ENCODE results near the gene AGFG2. TPM values are rescaled to one million over a fixed set of nuclear protein-coding genes. Genes with fewer than 3 reads are reported as not detected.
"Not testable (repeated sequence)": the region's sequence is repeated elsewhere in the genome, so short reads cannot be mapped to it uniquely, and the experiment has no call there.

The AGFG2 gene
- polyA plus RNA-seq, 4 donors, result 10.8 to 17.7 (median 14.3) TPM

- no peak for DNase-seq (ENCODE audit: low read depth in 4 of 4, low spot score in 2 of 4)
Measured at GRCh38 chr7:100519580-100519979, 19.4 kb upstream of the AGFG2 start.

GRCh38 chr7:100520138-100520537, 18.9 kb upstream of the AGFG2 start:
- DNase-seq (ENCODE audit: low read depth in 4 of 4, low spot score in 2 of 4), result no peak

GRCh38 chr7:100521076-100521475, 17.9 kb upstream of the AGFG2 start:
- DNase-seq (ENCODE audit: low read depth in 4 of 4, low spot score in 2 of 4), result no peak

DNA sequence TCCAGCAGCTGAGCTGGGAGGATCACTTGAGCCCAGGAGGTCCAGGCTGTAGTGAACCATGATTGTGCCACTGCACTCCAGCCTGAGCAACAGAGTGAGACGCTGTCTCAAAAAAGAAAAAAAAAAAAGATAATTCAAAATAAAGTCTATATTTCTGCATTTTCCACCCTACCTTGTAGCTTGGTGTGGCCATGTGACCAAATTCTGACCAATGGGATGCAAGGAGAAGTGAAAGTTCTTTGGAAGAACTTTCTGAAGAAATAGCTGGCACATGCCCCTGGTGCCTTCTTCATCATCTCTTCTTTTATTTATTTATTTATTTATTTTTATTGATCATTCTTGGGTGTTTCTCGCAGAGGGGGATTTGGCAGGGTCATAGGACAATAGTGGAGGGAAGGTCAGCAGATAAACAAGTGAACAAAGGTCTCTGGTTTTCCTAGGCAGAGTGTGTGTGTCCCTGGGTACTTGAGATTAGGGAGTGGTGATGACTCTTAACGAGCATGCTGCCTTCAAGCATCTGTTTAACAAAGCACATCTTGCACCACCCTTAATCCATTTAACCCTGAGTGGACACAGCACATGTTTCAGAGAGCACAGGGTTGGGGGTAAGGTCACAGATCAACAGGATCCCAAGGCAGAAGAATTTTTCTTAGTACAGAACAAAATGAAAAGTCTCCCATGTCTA, 17.0 kb upstream of the AGFG2 start:
- not testable (repeated sequence) for DNase-seq (ENCODE audit: low read depth in 4 of 4, low spot score in 2 of 4)

GRCh38 chr7:100523192-100523591, 15.8 kb upstream of the AGFG2 start:
- DNase-seq (ENCODE audit: low read depth in 4 of 4, low spot score in 2 of 4), result not testable (repeated sequence)

DNA sequence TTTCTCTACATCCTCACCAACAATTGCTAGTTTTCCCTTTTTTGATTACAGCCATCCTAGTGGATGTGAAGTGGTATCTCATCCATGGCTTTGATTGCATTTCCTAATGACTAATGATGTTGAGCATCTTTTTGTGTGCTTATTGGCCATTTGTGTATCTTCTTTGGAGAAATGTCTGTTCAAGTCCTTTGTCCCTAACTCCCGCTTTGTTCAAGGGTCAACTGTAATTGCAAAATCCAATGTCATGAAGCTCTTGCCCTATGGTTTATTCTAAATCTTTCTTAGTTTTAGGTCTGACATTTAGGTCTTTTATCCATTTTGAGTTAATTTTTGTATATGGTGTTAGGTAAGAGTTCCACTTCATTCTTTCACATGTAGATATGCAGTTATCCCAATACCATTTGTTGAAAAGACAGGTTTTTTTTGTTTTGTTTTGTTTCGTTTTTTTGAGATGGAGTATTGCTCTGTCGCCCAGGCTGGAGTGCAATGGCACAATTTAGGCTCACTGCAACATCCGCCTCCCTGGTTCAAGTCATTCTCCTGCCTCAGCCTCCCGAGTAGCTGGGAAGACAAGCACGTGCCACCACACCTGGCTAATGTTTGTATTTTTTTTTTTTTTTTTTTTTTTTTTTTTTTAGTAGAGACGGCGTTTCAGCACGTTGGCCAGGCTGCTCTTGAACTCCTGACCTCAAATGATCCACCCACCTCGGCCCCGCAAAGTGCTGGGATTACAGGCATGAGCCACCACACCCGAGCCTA, 10.7 kb upstream of the AGFG2 start:
- DNase-seq (ENCODE audit: low read depth in 4 of 4, low spot score in 2 of 4), result not testable (repeated sequence)

DNA sequence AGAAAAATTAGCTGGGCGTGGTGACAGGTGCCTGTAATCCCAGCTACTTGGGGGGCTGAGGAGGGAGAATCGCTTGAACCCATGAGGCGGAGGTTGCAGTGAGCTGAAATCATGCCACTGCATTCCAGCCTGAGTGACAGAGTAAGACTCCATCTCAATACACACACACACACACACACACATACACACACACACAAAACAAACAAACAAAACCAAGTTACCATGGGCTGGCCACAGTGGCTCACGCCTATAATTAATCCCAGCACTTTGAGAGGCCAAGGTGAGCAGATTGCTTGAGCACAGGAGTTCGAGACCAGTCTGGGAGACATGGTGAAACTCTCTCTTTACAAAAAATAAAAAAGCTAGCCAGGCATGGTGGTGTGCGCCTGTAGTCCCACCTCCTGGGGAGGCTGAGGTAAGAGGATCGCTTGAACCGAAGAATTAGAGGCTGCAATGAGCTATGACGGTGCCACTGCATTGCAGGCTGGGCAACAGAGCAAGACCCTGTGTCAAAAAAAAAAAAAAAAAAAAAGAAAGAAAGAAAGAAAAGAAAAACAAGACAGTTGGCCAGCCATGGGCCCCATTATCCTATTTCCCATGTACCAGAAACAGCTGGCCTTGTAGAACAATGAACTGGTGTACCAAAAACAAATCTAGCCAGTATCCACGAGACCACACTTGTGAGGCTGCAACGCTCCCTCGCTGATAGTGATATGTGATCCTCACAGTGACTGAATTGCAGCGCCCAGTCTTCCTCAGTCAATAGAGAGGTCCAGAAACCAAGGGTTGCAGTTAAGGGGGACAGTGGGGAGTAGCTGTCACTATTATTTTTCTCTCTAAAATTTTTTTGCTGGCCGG, 6.6 kb upstream of the AGFG2 start:
- no peak for DNase-seq (ENCODE audit: low read depth in 4 of 4, low spot score in 2 of 4)

DNA sequence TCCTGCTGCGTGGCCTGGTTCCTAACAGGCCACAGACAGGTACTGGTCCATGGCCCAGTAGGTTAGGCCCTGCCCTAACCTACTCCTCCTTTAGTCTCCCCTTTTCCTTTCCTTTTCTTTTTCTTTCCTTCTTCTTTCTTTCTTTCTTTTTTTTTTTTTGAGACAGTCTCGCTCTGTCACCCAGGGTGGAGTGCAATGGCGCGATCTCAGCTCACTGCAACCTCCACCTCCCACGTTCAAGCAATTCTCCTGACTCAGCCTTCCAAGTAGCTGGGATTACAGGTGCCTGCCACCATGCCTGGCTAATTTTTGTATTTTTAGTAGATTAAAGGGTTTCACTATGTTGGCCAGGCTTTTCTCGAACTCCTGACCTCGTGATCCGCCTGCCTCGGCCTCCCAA, 3.0 kb upstream of the AGFG2 start:
- DNase-seq (ENCODE audit: low read depth in 4 of 4, low spot score in 2 of 4), result not testable (repeated sequence)

DNA sequence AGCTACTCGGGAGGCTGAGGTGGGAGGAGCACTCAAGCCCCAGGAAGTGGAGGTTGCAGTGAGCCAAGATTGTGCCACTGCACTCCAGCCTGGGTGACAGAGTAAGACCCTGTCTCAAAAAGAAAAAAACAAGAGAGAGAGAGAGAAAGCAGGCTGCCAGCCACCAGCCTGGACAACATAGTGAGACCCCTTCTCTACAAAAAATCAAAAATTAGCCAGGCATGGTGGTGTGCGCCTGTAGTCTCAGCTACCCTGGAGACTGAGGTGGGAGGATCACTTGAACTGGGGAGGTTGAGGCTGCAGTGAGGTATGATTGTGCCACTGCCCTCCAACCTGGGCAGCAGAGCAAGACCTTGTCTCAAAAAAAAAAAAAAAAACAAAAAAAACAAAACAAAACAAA, 2.3 kb upstream of the AGFG2 start:
- DNase-seq (ENCODE audit: low read depth in 4 of 4, low spot score in 2 of 4), result not testable (repeated sequence)

DNA sequence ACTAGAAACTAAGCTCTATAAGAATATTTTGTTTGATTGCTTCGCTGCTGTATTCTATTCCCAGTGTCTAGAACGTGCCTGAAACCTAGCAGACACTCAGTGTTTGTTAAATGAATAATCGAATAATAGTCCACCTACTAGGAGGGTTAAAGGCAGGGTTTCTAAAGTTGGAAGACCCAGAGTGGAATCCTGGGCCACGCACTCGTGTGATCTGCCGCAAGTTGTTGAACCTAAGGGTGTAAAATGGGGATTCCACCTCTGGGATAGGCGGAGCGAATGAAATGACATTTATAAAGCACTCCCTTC, 702 bp upstream of the AGFG2 start:
- DNase-seq (ENCODE audit: low read depth in 4 of 4, low spot score in 2 of 4), result no peak

GRCh38 chr7:100539436-100540006, 518 bp downstream of the AGFG2 start:
- no peak for DNase-seq (ENCODE audit: low read depth in 4 of 4, low spot score in 2 of 4)

DNA sequence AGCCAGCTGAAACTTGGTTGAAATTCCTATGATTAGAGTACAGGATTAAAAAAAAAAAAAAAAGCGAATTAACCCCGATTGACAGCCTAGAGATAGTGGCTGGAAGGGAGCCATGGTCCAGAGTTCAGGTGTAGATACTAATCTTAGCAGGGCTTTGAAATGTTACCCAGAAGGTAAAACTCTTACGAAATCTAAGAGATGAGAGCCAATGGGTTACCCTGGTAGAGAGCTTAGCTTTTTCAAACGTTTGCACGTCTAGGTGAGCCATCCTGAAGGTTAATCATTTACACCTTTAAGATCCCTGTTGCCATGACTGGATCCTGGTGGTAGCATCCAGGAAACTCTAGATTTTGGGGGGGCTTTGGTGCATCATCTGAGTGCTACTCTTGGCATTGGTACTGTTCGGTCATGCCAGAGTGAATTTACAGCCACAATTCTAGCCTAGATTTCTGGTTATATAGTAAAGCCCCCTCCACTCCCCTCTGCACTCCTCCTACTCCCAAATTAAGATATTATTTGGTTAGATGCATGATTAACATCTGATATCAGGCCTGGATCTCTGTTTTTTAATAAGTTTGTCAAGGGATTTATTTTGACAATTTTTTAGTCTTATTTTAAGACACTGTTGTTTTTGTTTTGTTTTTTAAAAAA, 1.2 kb downstream of the AGFG2 start:
- no peak for DNase-seq (ENCODE audit: low read depth in 4 of 4, low spot score in 2 of 4)

DNA sequence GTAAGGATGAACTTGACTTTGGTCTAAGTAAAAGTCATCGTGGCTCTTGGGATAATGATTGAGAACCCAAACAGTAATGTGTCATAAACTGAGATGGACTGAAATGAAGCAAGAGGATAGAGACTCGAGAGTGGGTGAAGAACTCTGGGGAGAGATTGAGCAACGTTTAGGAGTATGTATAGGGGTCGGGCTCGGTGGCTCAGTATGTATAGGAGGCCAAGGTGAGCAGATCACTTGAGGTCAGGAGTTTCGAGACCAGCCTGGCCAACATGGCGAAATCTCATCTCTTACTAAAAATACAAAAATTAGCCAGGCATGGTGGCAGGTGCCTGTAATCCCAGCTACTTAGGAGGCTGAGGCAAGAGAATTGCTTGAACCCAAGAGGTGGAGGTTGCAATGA, 2.3 kb downstream of the AGFG2 start:
- DNase-seq (ENCODE audit: low read depth in 4 of 4, low spot score in 2 of 4), result not testable (repeated sequence)

DNA sequence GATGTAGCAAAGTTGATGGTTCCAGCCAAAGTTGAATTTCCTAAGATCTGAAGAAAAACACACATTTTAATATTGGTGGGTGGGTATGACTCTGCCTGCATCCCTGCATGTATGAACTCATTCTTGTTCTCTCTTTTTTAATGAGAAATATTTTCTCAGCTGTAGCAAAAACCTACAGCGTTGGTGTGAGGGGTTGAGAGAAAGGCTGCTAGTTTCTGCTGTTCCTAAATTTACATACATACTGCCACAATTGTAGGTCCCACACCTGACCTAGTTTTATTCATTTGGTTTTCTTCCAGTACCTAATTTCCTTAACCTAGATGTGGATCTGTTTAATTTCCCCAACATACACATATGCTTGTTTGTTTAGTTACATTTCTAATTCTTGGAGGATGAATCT, 4.6 kb downstream of the AGFG2 start:
- DNase-seq (ENCODE audit: low read depth in 4 of 4, low spot score in 2 of 4), result no peak

DNA sequence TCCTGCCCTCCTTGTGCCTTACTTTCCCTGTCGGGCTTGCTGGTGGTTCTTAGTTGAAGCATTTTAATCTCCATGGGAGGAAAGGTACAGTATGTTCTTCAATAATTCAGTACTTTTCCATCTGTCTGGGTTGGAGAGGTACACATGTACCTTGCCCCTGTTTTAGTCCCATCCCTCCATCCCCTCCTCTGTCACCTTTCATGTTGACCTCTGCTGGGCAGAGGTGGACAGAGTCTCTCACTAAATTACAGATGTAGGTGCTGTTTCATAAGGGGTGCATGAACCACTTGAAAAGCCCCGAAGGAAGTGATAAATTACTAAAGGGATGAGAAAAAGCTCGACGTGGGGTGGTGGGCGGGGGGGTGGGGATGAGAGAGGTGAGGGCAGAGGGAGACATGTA, 5.4 kb downstream of the AGFG2 start:
- DNase-seq (ENCODE audit: low read depth in 4 of 4, low spot score in 2 of 4), result no peak

DNA sequence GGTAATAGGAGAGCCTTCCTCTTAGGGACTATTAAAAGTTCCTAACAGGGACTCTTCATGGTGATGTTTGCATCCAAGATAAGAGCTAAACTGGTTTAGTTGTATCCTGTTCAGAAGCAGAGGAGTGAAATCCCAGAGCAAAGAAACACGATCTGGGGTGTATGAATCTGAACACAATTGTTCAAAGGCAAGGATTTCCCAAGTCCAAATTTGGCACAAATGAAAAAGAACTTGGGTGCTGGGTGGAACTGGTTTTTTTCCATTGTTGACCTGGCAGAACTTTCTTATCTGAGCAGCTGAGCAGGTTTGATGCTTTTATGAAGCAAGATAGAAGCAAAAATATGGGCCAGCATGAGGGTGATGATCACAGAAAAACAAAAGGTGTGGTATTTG, 6.0 kb downstream of the AGFG2 start:
- DNase-seq (ENCODE audit: low read depth in 4 of 4, low spot score in 2 of 4), result no peak

- no peak for DNase-seq (ENCODE audit: low read depth in 4 of 4, low spot score in 2 of 4)
Measured at GRCh38 chr7:100545360-100546128, 6.5 kb downstream of the AGFG2 start.

DNA sequence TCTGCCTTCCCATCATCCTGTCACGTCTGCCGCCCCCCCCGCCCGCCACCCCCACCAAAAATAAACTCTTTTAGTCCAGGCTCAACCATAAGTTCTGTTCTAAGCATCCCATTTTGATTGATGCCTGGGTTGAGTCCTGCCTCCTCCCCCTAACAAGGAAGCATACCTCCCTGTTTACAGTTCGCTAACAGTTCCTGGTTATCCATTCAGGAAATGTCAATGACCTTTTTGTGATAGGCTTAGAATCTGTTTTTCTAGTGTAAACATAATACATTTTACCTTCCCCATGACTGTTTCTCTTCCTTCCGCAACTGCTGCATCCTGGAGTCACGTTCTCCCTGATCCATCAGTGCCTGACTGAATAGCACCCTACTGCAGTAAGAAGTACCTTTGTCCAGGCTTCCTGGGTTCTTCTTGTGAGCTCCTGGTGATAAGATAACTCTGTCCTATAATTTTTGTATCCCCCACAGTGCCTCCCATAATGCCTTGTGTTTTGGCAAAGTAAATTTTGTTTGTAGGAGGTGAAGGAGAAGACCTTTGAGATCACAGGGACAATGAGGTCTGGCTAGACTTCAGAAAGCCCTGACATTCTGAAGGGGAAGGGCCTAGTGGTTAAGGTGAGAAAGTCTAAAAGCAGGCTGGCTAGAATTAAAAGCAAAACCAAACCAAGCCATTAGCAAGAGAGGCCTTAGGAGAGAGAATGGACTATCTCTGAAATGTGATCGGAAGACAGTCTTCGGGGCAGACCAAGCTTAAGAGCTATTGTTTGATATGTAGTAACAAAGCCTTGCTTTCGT, 7.3 kb downstream of the AGFG2 start:
- DNase-seq (ENCODE audit: low read depth in 4 of 4, low spot score in 2 of 4), result no peak

Measured in left renal cortex interstitium (tissue), 4 donors.